HG03196 (cell line): ENCODE measurements around the gene VPS72.
"Not testable (repeated sequence)": the region's sequence is repeated elsewhere in the genome, so short reads cannot be mapped to it uniquely, and the experiment has no call there.

ENCODE experiments used
- ATAC-seq: cut with Tn5 transposase; IDR thresholded peaks from one replicate; pipeline ENCODE4 v1.9.1; 2021; ENCODE audit not compliant: unreplicated experiment

VPS72 gene

GRCh38 chr1:151188667-151189066 is 1.3 kb downstream of the VPS72 start:
- ATAC-seq, result not testable (repeated sequence)

GRCh38 chr1:151187205-151187604 is 2.8 kb downstream of the VPS72 start:
- ATAC-seq, result no peak

- ATAC-seq, result no peak
These were observed 5.8 kb downstream of the VPS72 start for GRCh38 chr1:151184211-151184610.

- no peak for ATAC-seq
These were observed 13.4 kb downstream of the VPS72 start for GRCh38 chr1:151176514-151177045.

- no peak for ATAC-seq
These were observed 14.1 kb downstream of the VPS72 start, which contains the start of gene TMOD4 for GRCh38 chr1:151175863-151176262. TSS of gene TMOD4 (minus strand) at chr1:151175981. CDS start at chr1:151174875, 1,106 bp downstream.

GRCh38 chr1:151175041-151175741 is 14.8 kb downstream of the VPS72 start:
- ATAC-seq, result no peak

- ATAC-seq, result no peak
These were observed 18.8 kb downstream of the VPS72 start for GRCh38 chr1:151171190-151171589.

GRCh38 chr1:151167116-151167515 is 22.9 kb downstream of the VPS72 start:
- ATAC-seq, result no peak

GRCh38 chr1:151166505-151166956 is 23.5 kb downstream of the VPS72 start:
- ATAC-seq, result no peak

GRCh38 chr1:151165738-151166504 is 24.1 kb downstream of the VPS72 start, which contains the start of the genes LYSMD1 and SCNM1:
TSS of gene LYSMD1 (minus strand) at chr1:151165902. CDS start at chr1:151165258, 644 bp downstream.
TSS of gene SCNM1 (plus strand) at chr1:151166144. CDS start at chr1:151166153, 9 bp downstream.
- ATAC-seq, result peak; percentile 83

- no peak for ATAC-seq
These were observed 24.7 kb downstream of the VPS72 start for GRCh38 chr1:151165281-151165737.

GRCh38 chr1:151164732-151165280 is 25.2 kb downstream of the VPS72 start:
- ATAC-seq, result no peak

GRCh38 chr1:151159373-151159772 is 30.6 kb downstream of the VPS72 start:
- no peak for ATAC-seq

- ATAC-seq, result no peak
These were observed 31.2 kb downstream of the VPS72 start for GRCh38 chr1:151158751-151159251.

GRCh38 chr1:151158326-151158725 is 31.7 kb downstream of the VPS72 start:
- no peak for ATAC-seq

- no peak for ATAC-seq
These were observed 32.9 kb downstream of the VPS72 start for GRCh38 chr1:151157067-151157531.

- peak; percentile 68 for ATAC-seq
These were observed 33.5 kb downstream of the VPS72 start, which contains the start of gene TNFAIP8L2 for GRCh38 chr1:151156515-151156819. TSS of gene TNFAIP8L2 (plus strand) at chr1:151156649. CDS start at chr1:151158698, 2,049 bp downstream.

- ATAC-seq, result no peak
These were observed 42.3 kb downstream of the VPS72 start for GRCh38 chr1:151147665-151148064.

GRCh38 chr1:151147132-151147503 is 42.9 kb downstream of the VPS72 start:
- no peak for ATAC-seq

GRCh38 chr1:151146412-151147131 is 43.4 kb downstream of the VPS72 start, which contains the start of gene SEMA6C:
TSS of gene SEMA6C (minus strand) at chr1:151146631. CDS start at chr1:151142621, 4,010 bp downstream.
- peak; percentile 95 for ATAC-seq
